Measurements from ENCODE around the gene SEZ6.

- TF ChIP-seq, protein P1, sequence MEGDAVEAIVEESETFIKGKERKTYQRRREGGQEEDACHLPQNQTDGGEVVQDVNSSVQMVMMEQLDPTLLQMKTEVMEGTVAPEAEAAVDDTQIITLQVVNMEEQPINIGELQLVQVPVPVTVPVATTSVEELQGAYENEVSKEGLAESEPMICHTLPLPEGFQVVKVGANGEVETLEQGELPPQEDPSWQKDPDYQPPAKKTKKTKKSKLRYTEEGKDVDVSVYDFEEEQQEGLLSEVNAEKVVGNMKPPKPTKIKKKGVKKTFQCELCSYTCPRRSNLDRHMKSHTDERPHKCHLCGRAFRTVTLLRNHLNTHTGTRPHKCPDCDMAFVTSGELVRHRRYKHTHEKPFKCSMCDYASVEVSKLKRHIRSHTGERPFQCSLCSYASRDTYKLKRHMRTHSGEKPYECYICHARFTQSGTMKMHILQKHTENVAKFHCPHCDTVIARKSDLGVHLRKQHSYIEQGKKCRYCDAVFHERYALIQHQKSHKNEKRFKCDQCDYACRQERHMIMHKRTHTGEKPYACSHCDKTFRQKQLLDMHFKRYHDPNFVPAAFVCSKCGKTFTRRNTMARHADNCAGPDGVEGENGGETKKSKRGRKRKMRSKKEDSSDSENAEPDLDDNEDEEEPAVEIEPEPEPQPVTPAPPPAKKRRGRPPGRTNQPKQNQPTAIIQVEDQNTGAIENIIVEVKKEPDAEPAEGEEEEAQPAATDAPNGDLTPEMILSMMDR (conservative IDR thresholded peaks at IDR 0.05; ENCODE audit: low read depth, low read length): no peak
- no peak for TF ChIP-seq EZH2 (IDR thresholded peaks at IDR 0.05; ENCODE audit: borderline replicate concordance, low read depth, low read length, poor library complexity, severe bottlenecking)
Observed at GRCh38 chr17:29014716-29015115, 8.9 kb upstream of the SEZ6 start.
